Activated T-cell treated with anti-CD3 and anti-CD28 coated beads for 1 hour (primary cell): ENCODE results near the gene MRC1.

Experiments used
- DNase-seq: peaks from one replicate; pipeline ENCODE4 v3.0.0-alpha.2; 2020; ENCODE audit warnings: low read depth

MRC1 gene

DNA sequence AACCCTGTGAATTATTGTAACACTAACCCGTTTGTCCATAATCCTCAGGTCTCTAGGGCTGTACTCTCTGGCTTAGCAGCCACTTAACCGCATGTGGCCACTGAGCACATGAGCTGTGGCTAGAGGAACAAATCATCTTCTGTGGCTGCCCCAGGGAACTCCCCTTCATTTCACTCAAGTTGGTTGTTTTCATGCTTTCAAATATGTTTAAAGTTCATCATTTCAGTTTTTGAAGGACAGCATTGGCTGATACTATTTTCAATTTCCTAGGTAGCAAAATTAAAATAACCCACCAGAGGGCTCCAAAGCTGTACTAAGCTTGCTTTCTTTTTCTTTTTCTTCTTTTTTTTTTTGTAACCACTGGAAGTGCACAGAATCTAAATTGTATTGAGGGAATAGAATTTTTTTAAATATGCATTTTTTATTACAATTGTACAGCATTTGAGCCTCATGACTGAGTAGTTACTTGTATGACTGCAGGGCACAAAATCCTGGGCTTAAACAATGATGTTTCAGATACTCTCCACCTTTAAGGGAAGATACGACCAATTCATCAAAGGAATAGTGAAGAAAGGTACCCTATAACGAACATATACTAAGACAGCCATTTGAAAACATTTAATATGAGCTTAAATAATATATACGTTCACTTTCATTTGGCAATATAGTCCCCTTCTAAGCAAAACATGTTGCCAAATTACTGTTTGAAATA lies 38.6 kb downstream of the MRC1 start:
- no peak for DNase-seq

DNA sequence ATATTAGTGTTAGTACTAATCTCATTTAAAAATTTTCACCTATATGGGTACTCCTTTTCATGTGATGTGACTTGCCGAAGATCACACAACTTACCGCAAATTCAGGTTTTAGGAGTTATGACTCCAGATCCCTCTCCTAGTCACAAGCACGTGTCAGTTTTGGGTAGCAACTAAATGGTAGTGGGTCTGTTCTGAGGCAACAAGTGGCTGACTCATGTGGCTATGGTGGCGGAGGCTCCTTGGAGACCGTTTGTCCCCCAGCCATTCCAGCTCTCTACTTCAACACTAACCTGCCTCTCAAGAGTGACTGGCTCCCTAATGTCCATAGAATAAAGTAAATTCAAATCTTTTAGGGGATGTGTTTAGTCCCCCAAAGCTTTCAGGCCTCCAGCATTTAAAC lies 39.5 kb downstream of the MRC1 start:
- no peak for DNase-seq

DNA sequence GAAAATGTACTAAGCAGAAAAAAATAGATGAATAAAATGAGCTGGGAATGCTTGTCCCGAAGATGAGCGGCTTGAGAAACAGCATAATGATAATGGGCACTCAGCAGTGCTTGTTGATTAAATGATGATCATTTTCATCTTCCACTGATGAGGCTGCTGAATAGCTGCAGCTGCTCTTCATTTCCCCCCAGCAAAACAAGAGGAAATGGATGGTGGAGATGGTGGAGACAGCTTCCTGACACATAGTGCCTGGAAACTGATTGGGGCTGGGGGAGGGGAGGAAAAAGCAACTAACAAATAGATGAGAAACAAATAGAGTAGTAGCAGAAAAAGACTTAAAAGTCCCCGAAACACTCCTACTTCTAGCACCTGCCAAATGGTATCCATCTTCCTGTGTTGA lies 41.4 kb downstream of the MRC1 start:
- DNase-seq, result no peak

DNA sequence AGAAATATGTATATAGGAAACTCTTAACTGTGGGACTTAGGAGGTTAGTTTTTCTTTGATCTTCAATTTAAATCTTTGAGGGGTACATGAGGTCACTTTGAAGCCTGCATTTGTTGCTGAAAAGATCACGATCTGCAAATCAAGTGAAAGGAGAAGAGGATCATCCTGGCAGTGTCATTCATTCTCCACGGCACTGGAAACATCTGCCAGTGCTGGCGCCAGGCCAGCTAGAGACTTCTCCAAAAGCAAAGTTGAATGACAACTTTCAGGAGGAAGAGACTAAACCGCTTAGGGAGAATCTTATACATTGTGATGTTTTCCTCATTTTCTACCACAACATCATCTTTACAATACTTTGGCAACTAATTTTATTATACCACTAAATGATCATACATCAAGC lies 42.5 kb downstream of the MRC1 start:
- no peak for DNase-seq

- no peak for DNase-seq
Observed at GRCh38 chr10:17854044-17854652, 45.0 kb downstream of the MRC1 start.

GRCh38 chr10:17857040-17857439 lies 47.9 kb downstream of the MRC1 start:
- DNase-seq, result no peak

DNA sequence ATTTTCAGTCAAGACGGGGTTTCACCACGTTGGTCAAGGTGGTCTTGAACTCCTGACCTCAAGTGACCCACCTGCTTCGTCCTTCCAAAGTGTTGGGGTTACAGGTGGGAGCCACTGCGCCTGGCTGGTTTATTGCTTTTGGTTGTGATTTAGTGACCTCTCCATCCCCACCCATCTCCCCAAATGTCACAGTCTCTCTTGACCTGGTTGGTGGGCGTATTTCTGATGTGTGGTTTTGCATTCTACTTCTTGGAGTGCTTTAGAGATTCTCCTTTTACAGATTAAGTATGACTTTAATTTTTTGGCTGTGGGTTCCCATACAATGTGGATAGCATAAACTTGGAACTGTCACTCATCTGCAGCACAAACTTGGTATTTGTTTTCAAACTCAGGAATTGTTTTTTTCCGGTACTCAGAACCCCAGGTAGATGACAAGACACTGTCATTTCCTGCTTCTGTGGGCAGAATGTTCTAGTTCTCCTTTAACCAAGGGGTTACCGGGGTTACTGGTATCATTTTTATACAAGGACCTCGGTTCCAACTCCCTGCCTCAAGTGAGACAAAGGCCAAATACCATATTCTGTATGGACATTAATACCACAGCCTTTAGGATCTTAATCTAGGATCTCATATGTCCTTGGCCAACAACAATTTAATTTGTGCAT lies 50.5 kb downstream of the MRC1 start:
- DNase-seq, result no peak

- no peak for DNase-seq
Observed at GRCh38 chr10:17861760-17862159, 52.6 kb downstream of the MRC1 start.

DNA sequence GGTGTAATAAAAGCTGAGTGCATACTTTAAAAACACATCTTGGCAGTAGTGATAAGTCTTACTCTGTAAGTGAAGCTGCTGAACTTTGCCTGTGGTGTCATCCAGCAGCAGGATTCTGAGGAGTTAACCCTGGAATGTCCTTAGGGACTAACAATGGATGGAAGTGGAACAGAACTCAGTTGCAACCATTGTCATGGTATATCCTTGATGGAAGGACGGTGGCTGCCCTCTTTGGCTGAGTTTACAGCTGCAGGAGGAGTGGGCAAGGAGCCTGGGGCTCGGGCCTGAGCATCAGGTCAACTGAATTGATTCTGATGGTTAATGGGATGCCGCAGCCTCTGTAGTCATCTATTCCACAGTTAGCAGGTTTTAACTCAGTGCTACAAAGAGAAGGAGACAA lies 56.2 kb downstream of the MRC1 start:
- no peak for DNase-seq

DNA sequence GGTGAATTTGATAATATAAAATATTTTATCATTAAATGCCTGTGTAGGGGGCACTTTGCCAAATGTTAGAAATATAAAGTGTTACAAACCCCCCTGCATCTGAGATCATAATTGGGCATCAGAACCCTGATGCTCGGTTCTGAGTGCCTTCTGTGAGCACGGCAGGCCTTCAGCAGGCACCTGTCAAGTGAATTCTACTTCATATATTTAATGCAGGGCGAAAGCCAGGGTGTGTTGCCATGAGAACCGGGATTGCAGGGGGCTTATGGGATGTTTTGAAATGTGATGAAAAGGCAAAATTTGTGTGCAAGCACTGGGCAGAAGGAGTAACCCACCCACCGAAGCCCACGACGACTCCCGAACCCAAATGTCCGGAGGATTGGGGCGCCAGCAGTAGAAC lies 57.2 kb downstream of the MRC1 start:
- DNase-seq, result no peak

- no peak for DNase-seq
Observed at GRCh38 chr10:17867056-17867455, 57.9 kb downstream of the MRC1 start.

GRCh38 chr10:17871036-17871435 lies 61.9 kb downstream of the MRC1 start:
- DNase-seq, result no peak

DNA sequence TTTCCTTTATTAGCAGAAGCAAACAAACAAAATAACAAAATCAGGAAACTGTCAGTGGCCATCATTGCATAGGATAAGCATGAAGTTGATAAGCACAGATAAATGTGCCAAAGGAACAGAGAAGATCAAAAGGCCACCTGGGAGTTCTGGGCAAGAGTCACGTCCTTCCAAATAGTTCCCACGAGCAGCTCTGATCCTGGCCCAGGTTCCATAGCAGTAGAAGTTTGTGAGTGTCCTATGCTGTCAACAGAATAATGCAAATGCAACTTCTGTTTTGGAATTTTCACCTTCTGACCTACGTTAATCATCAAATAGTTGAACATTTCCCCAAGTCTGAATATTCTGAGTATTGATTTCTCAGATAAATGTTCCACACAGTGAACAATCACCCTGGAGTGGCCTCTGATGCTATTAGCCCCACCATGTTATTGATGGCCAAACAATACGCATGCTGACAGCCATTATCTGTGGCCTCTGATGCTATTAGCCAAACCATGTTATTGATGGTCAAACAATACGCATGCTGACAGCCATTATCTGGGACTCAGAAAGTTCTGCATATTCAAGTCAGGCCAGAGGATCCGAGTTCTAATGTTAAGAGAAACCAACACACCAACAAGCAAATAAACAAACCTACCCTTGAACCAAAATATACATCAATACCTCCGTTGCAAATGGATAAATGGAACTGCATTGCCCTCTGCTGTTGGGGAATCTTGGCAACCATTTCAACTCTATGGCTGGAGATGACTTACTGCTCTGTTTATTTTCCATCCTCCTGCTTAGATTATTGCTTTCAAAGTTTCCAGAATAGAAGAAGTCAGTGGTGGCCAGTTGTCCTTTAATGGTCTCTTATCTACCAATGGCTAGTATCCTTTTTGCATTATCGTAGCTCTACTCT lies 63.3 kb downstream of the MRC1 start:
- no peak for DNase-seq

- DNase-seq, result no peak
Observed at GRCh38 chr10:17873946-17874345, 64.8 kb downstream of the MRC1 start.

- no peak for DNase-seq
Observed at GRCh38 chr10:17877121-17877520, 68.0 kb downstream of the MRC1 start.

GRCh38 chr10:17878896-17879295 lies 69.7 kb downstream of the MRC1 start:
- no peak for DNase-seq

DNA sequence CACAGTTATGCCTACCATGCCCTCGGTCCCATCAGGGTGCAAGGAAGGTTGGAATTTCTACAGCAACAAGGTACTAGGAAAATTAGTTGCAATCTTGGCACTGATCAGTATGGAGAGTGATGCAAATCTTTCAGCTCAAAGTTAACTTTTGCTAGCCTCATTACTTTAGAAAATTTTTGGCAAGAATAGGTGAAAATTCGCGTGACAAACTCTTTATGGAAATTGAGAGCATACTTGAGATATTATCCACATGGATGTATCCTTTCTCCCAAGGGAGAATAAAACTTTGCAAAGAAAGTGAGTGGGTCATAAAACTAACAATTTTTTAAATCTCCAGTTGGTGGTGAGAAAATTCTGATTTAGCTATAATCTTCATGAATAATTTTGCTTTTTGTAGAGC lies 71.5 kb downstream of the MRC1 start:
- no peak for DNase-seq

DNA sequence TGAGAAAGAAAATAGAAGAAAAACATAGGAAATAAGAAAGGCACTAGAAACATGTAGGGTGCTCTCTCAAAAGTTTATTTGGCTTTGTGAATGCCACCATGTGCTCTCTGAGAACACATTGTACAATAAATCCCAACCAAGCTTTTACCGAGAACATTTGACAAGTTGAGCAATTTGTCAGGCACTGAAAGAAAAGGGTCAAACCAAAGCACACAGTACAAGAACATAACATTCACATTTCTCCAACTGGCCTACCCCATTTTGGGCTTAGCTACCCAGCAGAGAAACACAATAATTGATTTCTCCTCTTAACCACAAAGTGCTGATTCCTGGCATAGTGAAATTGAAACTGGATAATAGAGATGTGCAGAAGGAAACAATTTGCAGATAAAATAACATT lies 73.4 kb downstream of the MRC1 start:
- no peak for DNase-seq

DNA sequence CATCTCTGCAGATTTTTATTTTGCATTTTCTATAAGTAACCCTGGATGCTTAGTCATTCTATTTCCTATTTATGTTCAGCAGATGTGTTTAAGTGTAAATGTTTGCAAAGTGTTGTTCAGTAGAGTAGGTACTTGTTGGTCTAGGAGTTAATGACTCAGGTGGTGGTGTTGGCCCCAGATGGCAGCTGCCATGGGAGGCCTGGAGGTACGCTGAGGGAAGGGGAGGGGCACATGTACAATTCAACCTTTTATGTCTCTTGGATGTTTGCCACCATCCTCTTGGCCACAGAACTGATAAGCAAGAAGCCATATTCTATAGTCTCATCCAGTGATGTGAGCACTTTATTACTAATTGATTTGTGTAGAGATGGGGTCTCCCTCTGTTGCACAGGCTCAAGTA lies 74.5 kb downstream of the MRC1 start:
- no peak for DNase-seq

GRCh38 chr10:17888189-17888588 lies 79.0 kb downstream of the MRC1 start:
- DNase-seq, result no peak

DNA sequence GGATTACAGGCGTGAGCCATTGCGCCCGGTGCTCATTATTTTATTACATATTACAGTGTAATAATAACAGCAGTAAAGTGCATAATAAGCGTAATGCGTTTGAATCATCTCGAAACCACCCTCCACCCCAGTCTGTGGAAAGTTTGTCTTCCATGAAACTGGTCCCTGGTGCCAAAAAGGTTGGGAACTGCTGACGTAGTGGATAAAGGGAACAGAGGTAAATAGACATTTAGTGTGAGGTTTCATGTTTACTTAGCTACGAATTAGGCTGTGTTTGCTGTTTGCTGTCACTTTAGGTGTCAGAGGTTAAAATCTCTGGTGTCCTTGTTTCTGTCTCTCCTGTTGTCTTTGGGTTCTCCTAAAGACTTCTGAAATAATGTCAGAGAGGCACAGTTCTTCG lies 82.3 kb downstream of the MRC1 start:
- DNase-seq, result no peak

DNA sequence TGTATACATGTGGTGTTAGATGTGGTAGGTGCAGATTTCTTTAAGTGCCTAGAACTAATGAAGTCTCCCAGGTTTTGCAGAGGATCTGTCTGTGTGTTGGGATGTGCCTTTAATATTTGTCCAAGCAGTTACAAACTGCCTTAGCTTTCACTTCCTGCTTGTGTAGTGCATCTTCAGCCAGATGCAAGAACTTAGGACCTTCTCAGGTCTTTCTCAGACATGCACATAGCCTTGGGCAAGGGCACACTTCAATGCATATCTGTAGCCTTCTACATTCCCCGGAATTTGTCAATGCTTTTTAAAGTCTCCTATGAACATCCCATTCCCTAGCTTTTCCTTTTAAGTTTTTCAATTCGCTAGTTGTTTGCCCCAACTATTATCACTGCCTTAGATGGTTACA lies 95.4 kb downstream of the MRC1 start:
- DNase-seq, result no peak

GRCh38 chr10:17905491-17905890 lies 96.3 kb downstream of the MRC1 start:
- DNase-seq, result no peak
